ENCODE measurements around the gene AIG1. TPM values are rescaled to one million over a fixed set of nuclear protein-coding genes. Genes with fewer than 3 reads are reported as not detected.

Gene AIG1
- total RNA-seq, 3 donors from 2014 or later: 18.5 to 21.5 (median 21.0) TPM

DNA sequence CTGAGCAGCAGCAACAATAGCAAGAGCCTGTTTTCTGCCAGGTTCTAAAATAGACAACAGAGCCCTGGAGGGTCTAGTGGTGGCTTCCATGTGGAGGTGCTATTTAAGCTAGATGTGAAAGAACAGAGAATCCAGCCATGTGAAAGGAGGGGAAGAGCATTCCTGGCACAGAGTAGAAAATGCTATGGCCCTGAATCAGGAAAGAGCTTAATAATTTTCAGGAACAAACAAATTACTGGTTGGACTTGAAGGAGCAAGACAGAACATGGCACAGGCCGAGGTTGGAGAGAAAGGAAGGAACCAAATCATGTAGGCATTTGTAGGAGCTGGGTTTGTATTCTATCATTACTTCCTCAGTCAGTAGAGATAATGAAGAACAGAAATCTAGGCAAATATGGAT lies 98.3 kb downstream of the AIG1 start:
- no peak for ATAC-seq

DNA sequence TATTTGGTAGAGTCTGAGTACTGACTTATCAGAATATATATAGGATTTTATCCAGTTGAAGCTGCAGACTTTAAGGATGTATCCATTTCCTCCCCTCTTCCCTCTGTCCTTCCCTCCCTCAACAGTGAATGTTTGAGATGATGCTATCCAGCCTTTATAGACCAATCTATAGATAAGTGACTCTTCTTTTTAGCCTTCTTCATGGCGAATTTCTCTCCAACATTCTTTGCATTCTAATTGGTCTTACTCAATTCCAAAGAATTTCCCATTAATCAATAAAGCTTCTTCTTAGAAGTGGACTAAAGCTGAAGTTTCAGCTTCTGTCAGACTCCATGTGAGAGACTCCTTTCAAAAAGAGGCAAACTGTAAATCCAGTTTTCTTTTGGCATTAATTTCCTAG lies 99.3 kb downstream of the AIG1 start:
- intact Hi-C loops (cut with DNase I, micrococcal nuclease): no loop called here
- H3K9me3 ChIP-seq: no peaks in the 10 kb centered on the region
- no peaks in the 10 kb centered on the region for H3K36me3 ChIP-seq (ENCODE audit: low read depth)
- ATAC-seq: no peak
- no peaks in the 10 kb centered on the region for H3K4me1 ChIP-seq (ENCODE audit: low read depth)
- no peak overlapping the region for H3K4me3 ChIP-seq
- TF ChIP-seq, protein P1, sequence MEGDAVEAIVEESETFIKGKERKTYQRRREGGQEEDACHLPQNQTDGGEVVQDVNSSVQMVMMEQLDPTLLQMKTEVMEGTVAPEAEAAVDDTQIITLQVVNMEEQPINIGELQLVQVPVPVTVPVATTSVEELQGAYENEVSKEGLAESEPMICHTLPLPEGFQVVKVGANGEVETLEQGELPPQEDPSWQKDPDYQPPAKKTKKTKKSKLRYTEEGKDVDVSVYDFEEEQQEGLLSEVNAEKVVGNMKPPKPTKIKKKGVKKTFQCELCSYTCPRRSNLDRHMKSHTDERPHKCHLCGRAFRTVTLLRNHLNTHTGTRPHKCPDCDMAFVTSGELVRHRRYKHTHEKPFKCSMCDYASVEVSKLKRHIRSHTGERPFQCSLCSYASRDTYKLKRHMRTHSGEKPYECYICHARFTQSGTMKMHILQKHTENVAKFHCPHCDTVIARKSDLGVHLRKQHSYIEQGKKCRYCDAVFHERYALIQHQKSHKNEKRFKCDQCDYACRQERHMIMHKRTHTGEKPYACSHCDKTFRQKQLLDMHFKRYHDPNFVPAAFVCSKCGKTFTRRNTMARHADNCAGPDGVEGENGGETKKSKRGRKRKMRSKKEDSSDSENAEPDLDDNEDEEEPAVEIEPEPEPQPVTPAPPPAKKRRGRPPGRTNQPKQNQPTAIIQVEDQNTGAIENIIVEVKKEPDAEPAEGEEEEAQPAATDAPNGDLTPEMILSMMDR (IDR thresholded peaks at IDR 0.05): no peak
- DNase-seq: no peak

More for the DNA sequence above, 98.3 kb downstream of the AIG1 start:
- no peak overlapping the region for H3K4me3 ChIP-seq
- H3K4me1 ChIP-seq (ENCODE audit: low read depth): no peaks in the 10 kb centered on the region
- H3K9me3 ChIP-seq: no peaks in the 10 kb centered on the region
- TF ChIP-seq, protein P1 (IDR thresholded peaks at IDR 0.05): no peak
- no peak for DNase-seq
- H3K36me3 ChIP-seq (ENCODE audit: low read depth): no peaks in the 10 kb centered on the region
- intact Hi-C loops (cut with DNase I, micrococcal nuclease): no loop called here

DNA sequence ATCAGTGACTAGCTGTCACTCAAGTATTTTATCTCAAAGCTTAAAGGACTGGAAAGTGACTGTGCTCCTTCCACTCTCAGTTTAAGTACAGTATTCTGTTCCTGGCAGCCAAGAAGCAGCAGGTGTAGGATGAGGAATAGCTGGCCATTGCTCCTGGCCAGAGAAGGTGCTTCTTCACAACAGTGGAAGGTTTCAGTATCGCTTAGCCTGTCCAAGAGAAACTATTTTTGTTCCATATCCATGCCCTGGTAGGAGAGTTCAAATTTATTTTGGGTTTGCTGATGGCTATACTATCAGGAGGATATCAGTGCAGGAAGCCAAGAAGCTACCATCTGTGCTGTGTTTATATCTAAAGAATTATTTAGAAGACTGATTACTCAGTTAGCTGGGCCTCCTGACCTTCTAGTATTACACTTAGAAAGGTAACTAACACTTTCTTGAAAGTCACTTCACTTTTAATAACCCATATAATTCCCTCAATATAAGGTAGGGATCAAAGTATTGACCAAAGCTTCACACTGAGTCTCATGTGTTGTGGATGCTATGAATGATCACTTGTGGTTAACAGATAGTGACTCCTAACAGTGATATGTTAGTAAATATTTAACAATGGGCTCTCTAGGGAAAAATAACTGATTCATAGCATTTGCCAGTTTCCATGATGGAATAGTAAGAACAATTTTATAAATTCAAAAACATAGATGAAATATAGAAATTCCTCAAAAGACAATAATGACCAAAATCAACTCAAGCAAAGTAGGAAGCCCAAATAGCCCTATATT lies 99.9 kb downstream of the AIG1 start:
- Histone ChIP-seq H3K4me3 (no peak overlapping the region), H3K9me3 (no peaks in the 10 kb centered on the region), H3K36me3 (ENCODE audit: low read depth) (no peaks in the 10 kb centered on the region), H3K4me1 (ENCODE audit: low read depth) (no peaks in the 10 kb centered on the region)
- DNase-seq: no peak
- TF ChIP-seq, protein P1 (IDR thresholded peaks at IDR 0.05): no peak
- ATAC-seq: no peak
- intact Hi-C loops (cut with DNase I, micrococcal nuclease): no loop called here

DNA sequence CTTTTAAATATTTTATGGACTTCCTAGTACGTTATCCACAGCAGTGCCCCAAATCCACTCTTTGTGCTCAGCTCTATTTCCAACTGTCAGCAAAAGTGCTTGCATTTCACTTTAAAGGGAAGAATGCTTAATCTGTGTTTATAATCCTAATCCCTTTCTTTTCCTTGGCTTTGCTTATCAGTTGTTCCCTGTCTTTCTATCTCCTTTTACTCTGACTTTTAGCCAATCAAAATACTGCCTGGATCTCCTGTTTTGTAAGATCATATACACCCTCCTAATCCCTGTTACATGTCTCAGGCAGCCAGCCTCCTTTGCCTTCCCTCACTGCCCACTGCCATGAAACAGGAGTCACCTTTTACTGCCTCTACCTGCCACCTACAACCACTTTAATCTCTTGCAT lies 102.9 kb downstream of the AIG1 start:
- Histone ChIP-seq H3K4me3 (no peak overlapping the region), H3K36me3 (ENCODE audit: low read depth) (no peaks in the 10 kb centered on the region), H3K9me3 (no peaks in the 10 kb centered on the region), H3K4me1 (ENCODE audit: low read depth) (no peaks in the 10 kb centered on the region)
- TF ChIP-seq, protein P1 (IDR thresholded peaks at IDR 0.05): no peak
- DNase-seq: no peak
- no peak for ATAC-seq
- intact Hi-C loops (cut with DNase I, micrococcal nuclease): no loop called here

DNA sequence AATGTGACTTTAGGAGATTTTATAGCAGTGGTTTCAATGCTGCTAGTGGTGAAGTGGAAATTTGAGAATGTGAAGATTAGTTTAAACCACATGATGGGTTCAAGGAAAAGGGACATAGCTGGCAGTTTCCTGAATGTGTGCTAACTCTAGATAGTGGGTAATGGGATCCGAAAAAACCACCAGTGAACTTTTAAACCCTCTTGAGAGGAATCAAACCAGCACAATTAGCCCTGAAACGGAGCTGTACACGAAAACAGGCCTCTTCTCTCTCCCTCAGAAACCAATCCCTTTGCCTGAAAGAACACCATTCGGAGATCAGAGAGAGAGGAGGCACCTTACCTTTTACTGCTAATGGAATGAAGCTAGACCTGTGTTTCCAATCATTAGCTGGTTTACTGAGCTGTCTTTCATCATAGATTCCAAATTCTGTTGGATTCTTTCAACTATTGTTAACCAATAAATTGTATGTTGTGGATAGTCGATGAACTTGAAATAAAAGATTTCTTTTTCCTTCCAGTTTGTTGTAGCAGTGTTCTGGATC lies 103.9 kb downstream of the AIG1 start:
- intact Hi-C loops (cut with DNase I, micrococcal nuclease): no loop called here
- no peak for ATAC-seq
- DNase-seq: no peak
- TF ChIP-seq, protein P1 (IDR thresholded peaks at IDR 0.05): no peak
- Histone ChIP-seq H3K9me3 (no peaks in the 10 kb centered on the region), H3K4me1 (ENCODE audit: low read depth) (no peaks in the 10 kb centered on the region), H3K4me3 (no peak overlapping the region), H3K36me3 (ENCODE audit: low read depth) (no peaks in the 10 kb centered on the region)
